K562 treated with DMSO at 1 percent for 12 hours (cell line): Measurements from ENCODE around the gene PRR27. TPM values are rescaled to one million over a fixed set of nuclear protein-coding genes. Genes with fewer than 3 reads are reported as not detected.

Experiments used
- total RNA-seq: library from RNA; unstranded; fragments of 300-600 nt; gene quantifications from 2 replicates; pipeline ENCODE4 v1.2.3, GENCODE V29; 2022; ENCODE audit not compliant: insufficient read depth

Gene PRR27
- not detected in 2 replicates for total RNA-seq

DNA sequence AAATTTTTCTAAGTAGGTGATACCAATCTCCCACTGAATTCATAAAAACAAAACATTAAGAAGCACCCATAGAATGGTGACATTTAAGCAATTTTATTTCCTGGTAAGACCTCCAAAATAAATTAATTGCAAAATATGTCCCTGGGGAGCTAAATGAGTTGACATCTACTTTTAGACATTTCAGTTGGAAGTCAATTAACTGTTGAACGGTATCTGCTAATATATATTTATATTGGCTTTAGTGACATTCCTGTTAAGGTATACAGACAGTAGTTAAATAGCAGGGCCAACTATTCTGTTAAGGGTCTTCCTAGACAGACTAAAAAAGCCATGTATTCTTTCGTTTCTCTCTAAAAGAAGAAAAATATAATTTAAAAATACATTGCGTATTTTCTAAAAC lies at the start of gene PRR27:
TSS of gene PRR27 (plus strand) at position 301 of the 400 bp plus-strand sequence. CDS start 139 bp downstream, outside the sequence.

DNA sequence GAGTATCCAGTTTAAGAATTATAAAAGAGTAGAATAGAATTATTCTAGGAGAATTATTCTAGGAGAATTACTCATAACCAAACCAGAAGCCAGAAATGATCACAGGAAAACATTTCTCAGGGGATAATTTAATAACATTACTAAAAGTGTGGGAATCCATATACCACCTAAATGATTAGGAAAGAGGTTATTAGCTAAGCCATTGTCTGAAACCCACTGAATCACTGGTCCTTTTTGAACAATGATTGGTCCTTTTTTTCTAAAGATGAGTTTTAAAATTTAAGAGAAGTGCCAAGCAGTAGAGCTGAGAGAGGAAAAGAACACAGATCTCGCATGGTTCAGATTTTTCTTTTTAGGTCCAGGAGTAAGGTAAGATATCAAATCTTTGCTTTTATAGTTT lies 41.4 kb downstream of the PRR27 start, which contains the start of gene ODAM:
TSS of gene ODAM (plus strand) at position 301 of the 400 bp plus-strand sequence. CDS start 819 bp downstream, outside the sequence.

Other genes with a start within 250 kb of the PRR27 start
- gene CSN1S1, start 223.2 kb upstream of the PRR27 start, total RNA-seq: not detected in 2 replicates
- not detected in 2 replicates for gene CSN2, start 188.5 kb upstream of the PRR27 start, total RNA-seq
- gene STATH, start 158.3 kb upstream of the PRR27 start, total RNA-seq: not detected in 2 replicates
- gene HTN3, start 125.8 kb upstream of the PRR27 start, total RNA-seq: not detected in 2 replicates
- gene HTN1, start 103.8 kb upstream of the PRR27 start, total RNA-seq: not detected in 2 replicates
- gene ODAM, start 41.5 kb downstream of the PRR27 start, total RNA-seq: not detected in 2 replicates
- not detected in 2 replicates for gene FDCSP, start 71.9 kb downstream of the PRR27 start, total RNA-seq
- not detected in 2 replicates for gene CSN3, start 88.4 kb downstream of the PRR27 start, total RNA-seq
- gene CABS1, start 180.7 kb downstream of the PRR27 start, total RNA-seq: not detected in 2 replicates
- not detected in 2 replicates for gene SMR3A, start 206.5 kb downstream of the PRR27 start, total RNA-seq
- not detected in 2 replicates for gene SMR3B, start 228.9 kb downstream of the PRR27 start, total RNA-seq
- gene OPRPN, start 243.7 kb downstream of the PRR27 start, total RNA-seq: not detected in 2 replicates